Right lung (tissue), 10 donors: ENCODE data around the gene MAP1A. TPM values are rescaled to one million over a fixed set of nuclear protein-coding genes. Genes with fewer than 3 reads are reported as not detected.

Experiments used
- DNase-seq, 2 donors: peaks; one replicate each; pipeline ENCODE4 v3.0.0-alpha.2; 2013
- long read RNA-seq, 8 donors: transcript quantifications; one replicate each; lab custom pipeline, GENCODE V29; 2026
- polyA plus RNA-seq, 5 donors: library from polyadenylated mRNA; unstranded; fragments of 120-200 nt; gene quantifications; one replicate each; pipeline versions ENCODE4 v1.2.1 to v1.2.3, GENCODE V29; 2013; ENCODE audit warnings: inconsistent platforms in 1 of 5, low replicate concordance in 1 of 5; ENCODE audit not compliant: insufficient read length in 5 of 5, insufficient read depth in 1 of 5

The MAP1A gene
- polyA plus RNA-seq = 1 to 10 TPM; 5.8 to 9.3 (median 7.4) TPM
- long read RNA-seq, donor 1 = 0 reads
- long read RNA-seq, donor 2 = 0 reads
- long read RNA-seq, donor 3, partial matches to known transcripts = 13 of 13 reads
- long read RNA-seq, donor 3, other reads (novel, unspliced or antisense) = 0 of 13 reads
- long read RNA-seq, donor 4 = 0 reads
- long read RNA-seq, donor 5 = 0 reads
- long read RNA-seq, donor 6 = 0 reads
- long read RNA-seq, donor 7, partial matches to known transcripts = 14 of 14 reads
- long read RNA-seq, donor 7, other reads (novel, unspliced or antisense) = 0 of 14 reads
- long read RNA-seq, donor 8 = 0 reads

- DNase-seq = peak; percentile 50 to 60
Observed at GRCh38 chr15:43517354-43518196, at the start of gene MAP1A. Gene MAP1A, plus strand, starts transcription at chr15:43517608. Its CDS starts 3,866 bp downstream, at chr15:43521474.

- DNase-seq = no peak
Observed at GRCh38 chr15:43469867-43470266, 47.5 kb upstream of the MAP1A start.

GRCh38 chr15:43471975-43472374 lies 45.4 kb upstream of the MAP1A start:
- no peak for DNase-seq

GRCh38 chr15:43473885-43474284 lies 43.5 kb upstream of the MAP1A start:
- no peak for DNase-seq

GRCh38 chr15:43483297-43484128 lies 33.9 kb upstream of the MAP1A start:
- no peak for DNase-seq

GRCh38 chr15:43484455-43484854 lies 33.0 kb upstream of the MAP1A start:
- DNase-seq = no peak

GRCh38 chr15:43487271-43487895 lies 30.0 kb upstream of the MAP1A start:
- no peak for DNase-seq

GRCh38 chr15:43488790-43489189 lies 28.6 kb upstream of the MAP1A start:
- DNase-seq = no peak

GRCh38 chr15:43489191-43489590 lies 28.2 kb upstream of the MAP1A start:
- no peak for DNase-seq

GRCh38 chr15:43492266-43492665 lies 25.1 kb upstream of the MAP1A start:
- DNase-seq = no peak

- peak; percentile 91 to 93 for DNase-seq
Observed at GRCh38 chr15:43492673-43493601, 24.5 kb upstream of the MAP1A start, which contains the start of gene TP53BP1. Gene TP53BP1, minus strand, starts transcription at chr15:43493156. Its CDS starts 113 bp downstream, at chr15:43493043.

GRCh38 chr15:43493703-43494472 lies 23.5 kb upstream of the MAP1A start:
- DNase-seq = no peak

GRCh38 chr15:43498990-43499389 lies 18.4 kb upstream of the MAP1A start:
- DNase-seq = no peak

- DNase-seq = no peak
Observed at GRCh38 chr15:43499635-43500034, 17.8 kb upstream of the MAP1A start.

- peak in 1 of 2 donors; percentile 40 for DNase-seq
Observed at GRCh38 chr15:43505738-43506137, 11.7 kb upstream of the MAP1A start.

- no peak for DNase-seq
Observed at GRCh38 chr15:43508421-43508820, 9.0 kb upstream of the MAP1A start.

GRCh38 chr15:43508991-43509659 lies 8.3 kb upstream of the MAP1A start:
- no peak for DNase-seq

- no peak for DNase-seq
Observed at GRCh38 chr15:43509660-43510199, 7.7 kb upstream of the MAP1A start.
